GM19452 (cell line): Measurements from ENCODE around the gene ENTPD8.

Experiments
- ATAC-seq: cut with Tn5 transposase; IDR thresholded peaks from one replicate; pipeline ENCODE4 v1.9.1; 2021; ENCODE audit not compliant: unreplicated experiment

Gene ENTPD8, protein sequence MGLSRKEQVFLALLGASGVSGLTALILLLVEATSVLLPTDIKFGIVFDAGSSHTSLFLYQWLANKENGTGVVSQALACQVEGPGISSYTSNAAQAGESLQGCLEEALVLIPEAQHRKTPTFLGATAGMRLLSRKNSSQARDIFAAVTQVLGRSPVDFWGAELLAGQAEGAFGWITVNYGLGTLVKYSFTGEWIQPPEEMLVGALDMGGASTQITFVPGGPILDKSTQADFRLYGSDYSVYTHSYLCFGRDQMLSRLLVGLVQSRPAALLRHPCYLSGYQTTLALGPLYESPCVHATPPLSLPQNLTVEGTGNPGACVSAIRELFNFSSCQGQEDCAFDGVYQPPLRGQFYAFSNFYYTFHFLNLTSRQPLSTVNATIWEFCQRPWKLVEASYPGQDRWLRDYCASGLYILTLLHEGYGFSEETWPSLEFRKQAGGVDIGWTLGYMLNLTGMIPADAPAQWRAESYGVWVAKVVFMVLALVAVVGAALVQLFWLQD

DNA sequence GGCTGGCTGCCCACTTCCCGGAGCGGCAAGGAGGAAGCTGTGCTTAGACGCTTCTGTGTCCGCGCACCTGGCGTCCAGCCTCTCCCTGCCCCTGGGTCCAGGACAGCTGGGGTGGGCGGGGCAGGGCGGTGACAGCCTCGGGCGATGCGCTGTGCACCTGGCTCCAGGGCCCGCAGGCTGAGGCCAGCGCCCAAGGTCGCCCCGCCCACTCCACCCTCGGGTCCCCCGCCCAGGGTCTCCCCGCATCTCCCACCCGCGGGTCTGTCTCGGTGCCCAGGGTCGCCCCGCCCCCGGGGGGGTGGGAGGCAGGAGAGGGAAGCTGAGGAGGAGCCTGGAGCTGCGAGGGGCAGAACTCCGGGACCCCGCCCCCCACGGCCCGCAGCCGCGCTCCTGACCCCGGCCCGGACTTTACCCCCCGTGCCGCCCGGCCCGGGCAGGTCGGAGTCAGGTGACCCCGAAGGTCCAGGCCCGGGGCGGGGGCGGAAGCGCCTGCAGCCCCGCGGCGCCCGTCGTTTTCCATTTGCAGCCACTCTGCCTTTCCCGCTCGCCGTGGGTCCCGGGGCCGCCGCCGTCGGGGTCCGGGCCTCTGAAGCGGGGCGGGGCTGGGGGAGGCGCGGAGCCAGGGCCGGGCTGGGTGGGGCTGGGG is at the start of gene ENTPD8:
TSS of gene ENTPD8 (minus strand) at position 69 of the 646 bp plus-strand sequence. CDS start 3,072 bp downstream, outside the sequence.
- no peak for ATAC-seq

DNA sequence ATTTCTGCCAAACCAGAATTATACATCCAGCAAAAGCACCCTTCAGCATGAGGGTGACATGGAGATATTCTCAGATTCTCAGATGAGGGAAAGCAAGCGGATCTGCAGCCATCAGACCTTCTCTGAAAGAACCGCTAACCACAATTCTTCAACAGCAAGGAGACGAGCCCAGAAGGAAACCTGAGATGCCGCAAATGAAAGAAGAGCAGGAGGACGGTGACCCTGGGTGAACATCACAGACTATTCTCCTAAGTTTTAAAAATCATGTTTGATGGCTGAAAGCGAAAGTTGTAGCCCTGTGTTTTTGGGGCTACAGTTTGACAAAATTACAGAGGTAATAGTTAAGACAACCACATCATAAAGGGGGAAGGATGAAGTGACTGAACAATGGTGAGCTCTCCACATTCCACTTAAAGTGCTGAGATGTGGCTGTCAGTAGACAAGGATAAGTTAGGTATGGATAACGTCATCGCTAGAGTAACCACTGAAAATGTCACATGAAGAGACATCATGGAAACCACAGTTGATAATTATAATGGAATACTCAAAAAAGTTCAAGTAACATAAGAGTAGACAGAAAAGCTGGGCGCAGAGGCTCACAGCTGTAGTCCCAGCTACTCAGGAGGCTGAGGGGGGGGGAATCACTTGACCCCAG is 49.5 kb upstream of the ENTPD8 start:
- no peak for ATAC-seq

DNA sequence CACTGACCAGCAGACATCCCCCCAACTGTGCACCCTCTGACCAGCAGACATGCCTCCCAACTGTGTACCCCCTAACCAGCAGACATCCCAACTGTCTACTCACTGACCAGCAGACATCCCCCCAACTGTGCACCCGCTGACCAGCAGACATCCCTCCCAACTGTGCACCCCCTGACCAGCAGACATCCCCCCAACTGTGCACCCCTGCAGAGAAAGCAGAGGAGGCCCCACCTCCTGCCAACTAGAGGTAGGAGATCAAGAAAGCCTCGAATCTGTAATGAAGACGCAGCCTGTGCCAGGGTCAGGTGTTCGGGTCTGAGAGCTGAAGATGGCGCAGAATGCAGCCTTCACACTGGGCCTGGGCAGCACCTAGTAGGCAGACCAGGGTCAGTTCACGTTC is 47.7 kb upstream of the ENTPD8 start:
- ATAC-seq = no peak

DNA sequence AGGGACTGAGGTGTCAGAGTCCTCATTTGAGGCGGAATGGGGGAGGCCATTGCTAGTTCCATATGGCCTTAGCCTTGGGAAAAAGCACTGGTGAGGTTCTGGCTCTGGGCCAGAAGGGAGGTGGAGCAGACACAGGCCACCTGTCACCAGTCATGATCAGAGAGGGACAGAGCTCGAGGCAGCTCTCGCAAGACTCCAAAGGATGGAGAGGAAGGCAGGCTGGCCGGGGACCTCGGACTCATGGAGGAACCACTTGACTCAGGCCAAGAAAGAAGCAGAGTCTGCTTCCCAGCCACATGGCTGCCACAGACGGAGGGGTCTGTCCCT is 47.1 kb upstream of the ENTPD8 start:
- no peak for ATAC-seq

DNA sequence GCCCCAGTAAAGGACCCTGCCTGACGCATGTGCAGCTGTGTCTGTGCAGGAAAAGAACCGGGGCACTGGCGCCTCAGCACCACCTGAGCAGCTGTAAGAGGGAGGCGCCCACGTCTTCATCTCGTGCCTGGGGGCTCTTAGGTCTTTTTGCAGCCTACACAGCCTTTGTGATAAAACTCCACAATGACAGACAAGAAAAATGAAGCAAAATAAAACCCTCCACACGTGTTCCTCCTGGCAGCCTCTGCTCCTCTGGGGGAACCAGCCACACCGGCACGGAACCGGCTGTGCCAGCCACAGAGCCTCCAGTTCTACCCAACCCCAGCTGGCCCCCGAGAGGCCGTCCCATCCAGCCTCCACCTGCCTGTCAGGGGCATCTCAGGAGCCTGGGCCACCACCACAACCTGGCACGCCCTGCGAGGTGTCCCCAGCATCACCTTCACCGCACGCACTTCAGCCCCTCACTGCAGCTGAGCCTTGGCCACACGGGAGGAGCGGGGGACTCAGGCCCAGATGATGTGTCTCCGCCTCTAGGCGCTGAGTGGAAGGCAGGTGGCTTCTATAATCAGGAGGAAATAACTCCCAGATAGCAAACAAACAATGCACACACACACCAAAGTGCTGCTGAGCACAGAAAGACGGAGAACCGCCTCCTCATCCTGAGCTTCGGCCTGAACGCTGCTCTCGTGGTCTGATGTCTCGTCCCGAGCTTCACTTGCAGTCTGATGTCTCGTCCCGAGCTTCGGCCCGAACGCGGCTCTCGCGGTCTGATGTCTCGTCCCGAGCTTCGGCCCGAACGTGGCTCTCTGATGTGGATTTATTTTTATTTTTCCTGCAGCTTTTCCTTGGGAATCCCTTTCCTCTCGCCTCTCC is 46.5 kb upstream of the ENTPD8 start:
- ATAC-seq = no peak

DNA sequence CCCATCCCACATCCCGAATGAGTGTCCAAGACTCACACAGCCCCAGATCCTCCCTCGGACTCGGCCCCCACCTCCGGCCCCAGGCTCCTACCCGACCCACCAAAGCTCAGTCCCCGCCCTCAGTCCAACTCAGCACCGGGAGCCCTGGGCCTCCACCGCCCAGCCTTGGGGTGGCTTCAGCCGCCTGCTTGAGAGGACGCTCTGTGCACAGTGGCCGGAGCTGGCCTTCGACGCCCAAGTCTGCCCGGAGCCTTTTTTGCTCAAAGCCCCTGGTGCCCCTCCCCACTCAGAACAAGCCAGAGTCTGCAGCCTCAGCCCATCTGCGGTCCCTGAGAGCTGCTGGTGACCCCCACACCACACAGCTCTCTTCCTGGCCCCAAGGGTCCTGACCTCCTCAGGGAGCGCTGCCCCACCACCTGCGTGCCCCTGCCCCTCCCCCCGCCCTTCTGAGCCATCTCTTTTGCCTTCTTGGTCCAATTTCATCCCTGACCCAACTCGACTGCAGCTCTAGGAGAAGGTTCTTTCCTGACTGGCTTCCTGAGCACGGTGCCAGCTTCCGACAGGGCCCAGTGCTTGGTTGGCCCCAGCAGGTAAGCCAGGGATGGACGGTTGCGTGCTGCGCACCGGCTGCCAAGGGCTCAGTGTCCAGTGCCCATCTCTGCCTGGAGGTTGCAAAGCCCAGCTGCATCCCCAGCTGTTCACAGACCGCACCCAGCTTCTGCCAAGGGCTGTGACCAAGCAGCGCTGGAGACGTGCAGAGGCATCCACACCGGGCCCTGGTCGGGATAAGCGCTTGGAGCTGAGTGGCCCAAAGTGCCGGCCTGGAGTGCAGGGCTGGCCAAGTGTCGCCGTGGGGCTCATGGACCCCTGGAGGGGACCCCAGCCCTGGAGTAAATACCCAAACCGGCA is 45.6 kb upstream of the ENTPD8 start:
- ATAC-seq = no peak

DNA sequence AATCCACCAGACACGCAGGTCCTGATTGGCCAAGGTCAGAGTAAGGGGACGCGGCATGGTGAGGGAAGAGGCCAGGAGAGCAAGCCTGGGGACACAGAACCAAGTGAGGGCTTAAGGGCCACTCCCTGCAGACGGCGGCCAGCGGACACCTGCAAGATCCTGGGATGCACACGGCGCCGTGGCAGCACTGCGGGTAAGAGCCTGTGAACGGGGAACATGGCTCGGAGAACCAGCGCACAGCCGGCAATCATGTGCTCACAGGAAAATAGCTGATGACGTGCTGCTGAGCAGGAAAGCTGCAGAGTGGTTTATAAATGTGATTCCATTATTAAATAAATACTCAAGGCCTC is 45.0 kb upstream of the ENTPD8 start:
- ATAC-seq = no peak

DNA sequence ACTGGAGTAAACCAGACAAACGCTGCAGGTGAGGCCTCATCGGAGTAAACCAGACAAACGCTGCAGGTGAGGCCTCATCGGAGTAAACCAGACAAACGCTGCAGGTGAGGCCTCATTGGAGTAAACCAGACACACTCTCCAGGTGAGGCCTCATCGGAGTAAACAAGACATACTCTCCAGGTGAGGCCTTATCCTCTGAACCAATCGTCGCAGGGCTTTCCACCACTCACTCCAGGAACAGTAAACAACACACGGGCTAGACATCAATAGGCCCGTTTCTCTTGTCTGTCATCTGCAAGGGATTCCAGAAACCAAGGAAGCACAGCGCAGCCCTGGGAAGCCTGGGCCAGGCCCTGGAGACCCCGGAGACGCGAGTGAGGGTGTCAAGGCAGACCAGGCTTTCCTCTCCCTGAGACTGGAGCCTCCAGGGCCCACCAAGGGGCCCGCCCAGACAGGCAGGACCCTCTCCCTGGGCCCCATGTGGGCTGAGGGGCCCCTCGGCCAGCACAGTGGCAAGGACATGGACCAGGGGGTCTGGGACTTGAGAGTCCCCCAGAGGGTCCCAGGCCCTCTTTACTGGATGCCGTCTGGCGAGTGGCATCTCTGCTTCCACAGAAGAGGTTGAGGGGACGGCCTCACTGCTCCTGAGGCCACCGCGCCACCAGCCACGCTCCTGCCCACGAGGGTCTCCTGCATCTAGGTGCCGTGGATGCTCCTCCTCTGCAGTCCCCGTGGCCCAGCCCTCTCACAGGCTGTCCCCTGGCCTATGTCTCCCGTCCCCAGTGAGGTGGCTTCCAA is 44.4 kb upstream of the ENTPD8 start:
- ATAC-seq = no peak

DNA sequence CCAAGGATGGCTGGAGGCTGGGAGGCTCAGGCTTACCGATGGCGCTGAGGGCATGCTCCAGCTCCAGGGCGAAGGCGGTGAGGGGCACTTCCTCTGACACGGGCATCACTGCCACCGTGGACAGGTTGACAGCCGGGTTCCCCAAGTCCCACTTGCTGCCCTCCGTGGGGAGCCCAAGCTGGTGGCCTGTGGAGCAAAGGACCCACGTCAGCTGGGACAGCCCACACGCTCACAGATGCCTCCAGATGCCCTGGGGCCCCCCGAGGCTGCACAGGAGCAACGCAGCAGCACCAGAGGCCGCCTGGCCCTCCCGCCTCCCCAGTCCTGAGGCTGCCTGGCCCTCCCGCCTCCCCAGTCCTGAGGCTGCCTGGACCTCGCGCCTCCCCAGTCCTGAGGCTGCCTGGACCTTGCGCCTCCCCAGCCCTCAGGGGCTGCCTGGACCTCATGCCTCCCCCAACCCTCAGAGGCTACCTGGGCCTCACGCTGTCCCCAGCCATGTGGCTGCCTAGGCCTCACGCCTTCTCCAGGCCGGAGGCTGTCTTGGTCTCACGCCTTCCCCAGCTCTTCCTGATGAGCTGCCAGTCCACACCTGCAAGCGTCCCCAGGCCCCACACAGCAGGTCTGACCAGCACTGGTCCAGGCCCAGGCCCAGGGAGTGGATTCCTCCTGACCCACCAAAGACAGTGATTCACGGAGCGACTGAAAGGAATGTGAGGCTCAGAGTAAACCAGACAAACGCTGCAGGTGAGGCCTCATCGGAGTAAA is 43.6 kb upstream of the ENTPD8 start:
- no peak for ATAC-seq

DNA sequence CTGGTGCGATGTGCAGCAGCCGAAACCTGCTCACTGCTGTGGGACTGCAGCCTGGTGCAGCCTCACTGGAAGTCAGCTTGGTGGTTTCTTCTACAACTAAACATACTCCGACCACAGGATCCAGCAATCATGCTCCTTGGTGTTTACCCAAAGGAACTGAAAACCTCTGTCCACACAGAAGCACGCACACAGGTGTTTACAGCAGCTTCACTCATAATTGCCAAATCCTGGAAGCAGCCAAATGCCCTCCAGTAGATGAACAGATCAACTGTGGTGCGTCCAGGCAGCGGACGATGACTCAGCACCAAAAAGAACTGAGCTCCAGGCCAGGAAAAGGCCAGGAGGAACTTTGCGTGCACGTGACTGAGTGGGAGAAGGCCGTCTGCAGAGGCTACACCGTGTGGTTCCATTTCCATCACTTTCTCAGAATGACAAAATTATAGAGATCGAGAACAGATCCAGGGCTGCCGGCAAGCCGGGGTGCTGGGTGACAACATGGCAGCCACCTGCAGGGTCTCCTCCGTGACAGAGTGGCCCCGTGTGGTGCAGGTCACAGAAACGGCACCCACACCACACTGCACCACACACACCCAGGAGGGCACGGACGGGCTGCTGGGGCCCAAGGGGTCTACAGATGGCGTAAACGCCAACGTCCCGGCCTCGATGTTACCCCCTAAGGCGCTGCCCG is 41.1 kb upstream of the ENTPD8 start:
- no peak for ATAC-seq

DNA sequence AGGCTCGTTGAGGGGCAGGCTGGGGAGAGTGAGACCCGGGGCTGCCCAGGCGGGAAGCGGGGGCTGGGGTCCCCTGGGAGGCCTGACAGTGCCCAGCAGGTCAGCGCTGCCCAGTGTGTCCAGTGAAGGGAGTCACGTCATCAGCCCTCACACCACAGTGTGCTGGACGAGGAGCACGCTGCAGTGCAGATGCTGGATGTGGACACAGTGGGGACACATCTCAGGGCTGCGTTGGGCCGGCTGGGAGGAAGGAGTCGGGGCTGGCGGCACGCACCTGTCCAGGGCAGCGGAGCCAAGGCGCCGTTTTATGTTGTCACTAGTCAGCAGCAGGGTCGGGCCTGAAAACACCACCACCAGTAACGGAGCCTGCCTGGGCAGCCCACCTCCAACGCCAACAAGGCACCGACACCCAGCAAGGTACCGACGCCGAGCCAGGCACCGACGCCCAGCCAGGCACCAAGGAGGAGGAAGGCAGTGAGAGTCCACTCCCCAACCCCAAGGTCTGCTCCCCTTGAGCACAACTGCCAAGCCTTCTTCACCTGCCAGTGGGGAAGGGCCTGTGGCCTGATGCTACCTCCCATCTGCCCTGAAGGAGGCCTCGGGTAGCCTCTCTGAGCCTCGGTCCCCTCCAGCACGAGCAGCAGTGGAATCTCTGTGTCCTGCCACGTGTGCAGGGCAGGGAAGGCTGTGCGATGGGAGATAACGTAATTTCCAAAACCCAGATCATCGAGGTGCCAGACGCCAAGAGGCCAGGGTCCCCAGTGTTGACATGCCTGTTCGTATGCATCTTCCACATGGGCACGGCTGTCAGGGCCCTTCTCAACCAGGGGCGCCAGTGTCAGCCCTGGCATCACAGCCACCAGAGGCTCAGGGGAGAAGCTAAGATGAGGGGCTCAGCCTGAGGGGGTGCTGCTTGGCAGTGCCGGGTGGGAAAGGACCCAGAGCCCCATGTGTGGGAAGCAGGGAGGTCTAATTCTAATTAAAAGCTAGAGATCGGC is 39.8 kb upstream of the ENTPD8 start:
- ATAC-seq = no peak

DNA sequence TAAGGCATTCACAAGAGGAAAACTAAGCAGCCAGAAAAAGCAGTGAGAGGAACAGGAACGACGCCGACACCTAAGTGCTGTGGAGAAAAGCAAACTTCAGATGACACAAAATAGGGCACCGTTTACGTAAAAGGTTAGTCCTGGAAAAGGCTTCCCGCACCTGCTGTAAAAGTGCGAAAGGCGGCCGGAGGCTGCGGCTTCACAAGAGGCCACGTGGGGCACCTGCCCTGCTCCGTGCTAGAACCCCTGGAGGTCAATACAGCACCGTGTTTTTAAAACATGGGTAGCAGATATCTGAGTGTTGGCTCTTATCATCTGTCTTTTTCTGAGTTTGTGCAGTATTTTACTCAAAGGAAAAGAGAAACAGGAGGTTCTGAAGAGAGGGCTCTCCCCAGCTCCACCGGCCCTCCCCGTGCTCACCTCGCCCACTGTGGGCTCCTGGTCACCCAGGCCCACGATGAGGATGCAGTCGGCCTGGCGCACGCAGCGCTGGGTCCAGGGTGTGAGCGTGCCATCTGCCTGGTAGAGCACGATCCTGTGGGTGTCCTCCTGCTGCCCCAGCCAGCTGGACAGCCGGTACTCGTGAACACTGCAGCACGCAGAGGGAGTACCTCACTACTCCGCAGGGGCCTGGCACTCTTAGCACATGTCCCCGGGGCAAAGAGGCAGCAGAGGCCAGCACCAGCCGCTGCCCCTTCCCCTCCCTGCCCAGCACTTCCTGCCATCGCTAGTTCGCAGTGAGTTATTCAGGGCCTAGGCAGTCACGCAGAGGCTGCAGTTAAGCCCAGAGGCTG is 38.9 kb upstream of the ENTPD8 start:
- ATAC-seq = no peak

DNA sequence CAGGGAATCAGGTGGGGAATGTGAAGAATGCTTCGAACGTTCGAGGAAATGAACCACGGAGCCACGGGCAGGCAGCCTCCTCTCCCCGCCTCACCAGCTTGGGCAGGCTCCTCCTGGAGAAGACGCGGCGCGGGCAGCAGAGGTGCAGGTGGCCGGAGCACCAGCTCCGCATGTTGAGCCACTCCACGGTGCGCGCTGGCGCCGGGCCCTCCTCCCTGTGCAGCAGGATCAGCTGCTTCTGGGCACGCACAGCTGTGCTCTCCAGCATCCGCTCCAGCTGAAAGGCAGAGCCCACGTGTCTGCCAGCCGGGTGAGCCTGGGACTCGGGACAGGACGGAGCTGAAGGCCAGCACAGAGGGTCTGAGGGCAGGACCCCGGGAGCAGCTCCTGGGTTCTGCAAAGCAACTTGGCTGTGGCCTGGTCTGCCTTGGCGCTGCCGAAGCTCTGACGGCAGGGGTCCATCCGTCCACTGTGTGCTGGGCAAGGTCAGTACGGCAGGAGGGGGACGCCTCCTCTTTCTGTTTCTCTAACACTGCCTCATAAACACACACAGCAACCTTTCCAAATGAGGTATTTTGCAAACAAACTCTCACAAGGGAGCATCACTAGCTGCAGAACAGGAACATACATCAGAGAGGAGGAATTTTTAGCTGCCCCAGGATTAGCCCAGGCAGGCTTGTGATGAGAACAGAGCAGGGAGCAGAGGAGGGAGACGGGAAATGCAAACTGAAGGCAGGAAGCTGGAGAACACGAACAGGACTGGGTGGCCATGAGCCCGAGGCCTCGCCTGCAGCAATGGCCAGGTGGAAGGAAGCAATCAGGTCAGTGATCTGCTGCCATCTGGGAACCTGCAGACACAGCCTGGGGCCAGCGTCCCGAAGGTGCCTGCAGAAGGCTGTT is 38.1 kb upstream of the ENTPD8 start:
- no peak for ATAC-seq

DNA sequence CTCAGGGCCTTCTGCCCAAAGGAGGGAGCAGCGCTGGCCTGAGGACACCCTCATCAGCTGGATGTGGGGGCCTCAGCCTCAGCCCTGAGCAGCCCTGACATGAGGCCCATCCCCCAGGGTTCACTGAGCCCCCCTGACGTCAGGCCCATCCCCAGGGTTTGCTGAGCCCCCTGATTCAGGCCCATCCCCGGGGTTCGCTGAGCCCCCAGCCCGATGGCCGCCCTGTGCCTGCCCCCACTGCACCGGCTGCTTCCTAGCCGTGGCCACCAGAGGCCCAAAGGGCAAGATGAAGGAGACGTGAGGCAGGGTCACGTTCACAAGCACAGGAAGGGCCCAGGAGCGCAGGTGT is 37.4 kb upstream of the ENTPD8 start:
- ATAC-seq = no peak
